A549 (cell line): ENCODE measurements around the gene PLPPR1. TPM values are rescaled to one million over a fixed set of nuclear protein-coding genes. Genes with fewer than 3 reads are reported as not detected.

Experiments
- ATAC-seq, 2 experiments: fragments of 200-7000 bp in 1 of 2; fragments of >200 bp in 1 of 2; cut with Nextera tagmentation in 1 of 2; cut with Tn5 transposase in 1 of 2; 3 replicates each; pipeline versions ENCODE4 v1.8.0 to v1.9.1; 2018 to 2020; ENCODE audit warnings: mild to moderate bottlenecking in 1 of 2, moderate library complexity in 1 of 2
- CTCF ChIA-PET: fragments of 300-600 bp; sonication (Branson Sonifier 250); formaldehyde crosslinking; extraction: SDS; loops from one replicate; lab custom pipeline; 2021; ENCODE audit warnings: antibody characterized with exemption, inconsistent platforms; lab: Yijun Ruan, JAX
- POLR2A ChIA-PET: fragments of 350-600 bp; formaldehyde crosslinking; extraction: SDS; loops from one replicate; lab custom pipeline; 2021; ENCODE audit warnings: antibody characterized with exemption, inconsistent platforms; lab: Yijun Ruan, JAX
- DNase-seq, 2 experiments: peaks; one replicate each; pipeline versions ENCODE4 v3.0.0 to v3.0.0-alpha.2; 2011 to 2016; ENCODE audit warnings: low read depth in 1 of 2, low spot score in 1 of 2
- FAIRE-seq: peaks from 2 replicates; lab custom pipeline; 2011; peaks lifted over from hg19 to GRCh38; lab: Jason Lieb, UNC
- H3K27ac ChIP-seq, 2 experiments: fragments of >200 bp; sonication (Bioruptor Twin); formaldehyde crosslinking; 3 replicates each; pipeline ENCODE4 v1.5.1; 2016 to 2017
- H3K4me1 ChIP-seq: fragments of >200 bp; sonication (Bioruptor Twin); formaldehyde crosslinking; 3 replicates; pipeline ENCODE4 v1.6.1; 2016
- H3K4me2 ChIP-seq: fragments of >200 bp; sonication (Bioruptor Twin); formaldehyde crosslinking; 3 replicates; pipeline ENCODE4 v1.6.1; 2016
- H3K4me3 ChIP-seq: fragments of >200 bp; sonication (Bioruptor Twin); formaldehyde crosslinking; 3 replicates; pipeline ENCODE4 v1.5.1; 2016
- H3K9me3 ChIP-seq: fragments of >200 bp; sonication (Bioruptor Twin); formaldehyde crosslinking; 3 replicates; pipeline ENCODE4 v1.6.1; 2016
- CBX8 ChIP-seq: fragments of 200-600 bp; sonication (generic); IDR thresholded peaks from 2 replicates; pipeline ENCODE4 v1.6.1; 2016
- CEBPB ChIP-seq, 2 experiments: fragments of >200 bp in 1 of 2; sonication (Bioruptor Twin) in 1 of 2; formaldehyde crosslinking in 1 of 2; IDR thresholded peaks; 2 replicates each; pipeline ENCODE4 v1.6.1; 2012 to 2016
- EHMT2 ChIP-seq: fragments of 200-600 bp; sonication (generic); IDR thresholded peaks from 2 replicates; pipeline ENCODE4 v1.6.1; 2016; ENCODE audit warnings: antibody characterized with exemption, low read depth, mild to moderate bottlenecking, moderate library complexity
- ESRRA ChIP-seq: fragments of 150-350 bp; IDR thresholded peaks from 2 replicates; pipeline ENCODE4 v1.6.1; 2014; ENCODE audit warnings: mild to moderate bottlenecking, low read length, borderline replicate concordance
- GATA3 ChIP-seq: IDR thresholded peaks from 2 replicates; pipeline ENCODE4 v1.6.1; 2012; ENCODE audit warnings: borderline replicate concordance
- HDAC2 ChIP-seq: fragments of 200-600 bp; sonication (generic); IDR thresholded peaks from 2 replicates; pipeline ENCODE4 v1.6.1; 2016
- HEYL ChIP-seq: fragments of 250-450 bp; sonication (Bioruptor Pico); IDR thresholded peaks from 2 replicates; pipeline ENCODE4 v1.8.0; 2021; ENCODE audit warnings: mild to moderate bottlenecking, moderate library complexity
- HOXB13 ChIP-seq: fragments of 250-450 bp; sonication (Bioruptor Pico); IDR thresholded peaks from 2 replicates; pipeline ENCODE4 v1.5.0; 2020; ENCODE audit warnings: low read depth, mild to moderate bottlenecking, moderate library complexity
- HOXB5 ChIP-seq: fragments of 250-450 bp; sonication (Bioruptor Pico); IDR thresholded peaks from 2 replicates; pipeline ENCODE4 v1.5.0; 2020; ENCODE audit warnings: mild to moderate bottlenecking, moderate library complexity
- JUN ChIP-seq, 2 experiments: fragments of >200 bp; sonication (Bioruptor Twin); formaldehyde crosslinking; IDR thresholded peaks; 2 replicates in 1 of 2; 3 replicates in 1 of 2; pipeline ENCODE4 v1.6.1; 2016 to 2017
- KDM1A ChIP-seq: fragments of 200-600 bp; sonication (generic); IDR thresholded peaks from 2 replicates; pipeline ENCODE4 v1.6.1; 2016; ENCODE audit warnings: low read depth, mild to moderate bottlenecking
- MAFK ChIP-seq: fragments of 450-650 bp; IDR thresholded peaks from 2 replicates; pipeline ENCODE4 v1.6.1; 2014; ENCODE audit not compliant: partially characterized antibody
- MAX ChIP-seq: IDR thresholded peaks from 2 replicates; pipeline ENCODE4 v1.6.1; 2012
- MAZ ChIP-seq: fragments of 150-350 bp; IDR thresholded peaks from 2 replicates; pipeline ENCODE4 v1.6.1; 2014; ENCODE audit warnings: antibody characterized with exemption, low read depth, low read length, borderline replicate concordance
- MYC ChIP-seq: IDR thresholded peaks from 2 replicates; pipeline ENCODE4 v1.6.1; 2012; ENCODE audit warnings: mild to moderate bottlenecking, inconsistent platforms, low read length, improper control_type of control experiment, borderline replicate concordance
- NPAS2 ChIP-seq: fragments of 250-450 bp; sonication (Bioruptor Pico); IDR thresholded peaks from 2 replicates; pipeline ENCODE4 v1.8.0; 2022; ENCODE audit warnings: mild to moderate bottlenecking, moderate library complexity, borderline replicate concordance
- POLR2A ChIP-seq: IDR thresholded peaks from 2 replicates; pipeline ENCODE4 v1.6.1; 2012; ENCODE audit warnings: mild to moderate bottlenecking, low read length
- RAD21 ChIP-seq, 2 experiments: fragments of >200 bp in 1 of 2; sonication (Bioruptor Twin) in 1 of 2; formaldehyde crosslinking in 1 of 2; IDR thresholded peaks in 1 of 2; conservative IDR thresholded peaks in 1 of 2; 2 replicates in 1 of 2; 3 replicates in 1 of 2; pipeline ENCODE4 v1.6.1; 2012 to 2018; ENCODE audit warnings: inconsistent platforms in 1 of 2
- RARB ChIP-seq: fragments of 250-450 bp; sonication (Bioruptor Pico); IDR thresholded peaks from 2 replicates; pipeline ENCODE4 v1.8.0; 2021; ENCODE audit warnings: mild to moderate bottlenecking, moderate library complexity
- RCOR1 ChIP-seq: fragments of 150-350 bp; IDR thresholded peaks from 2 replicates; pipeline ENCODE4 v1.6.1; 2014; ENCODE audit warnings: antibody characterized with exemption, low read length, low read depth
- REST ChIP-seq: fragments of 200-600 bp; sonication (generic); IDR thresholded peaks from 2 replicates; pipeline ENCODE4 v1.6.1; 2016; ENCODE audit warnings: antibody characterized with exemption, mild to moderate bottlenecking, moderate library complexity
- RFX5 ChIP-seq: fragments of 450-650 bp; IDR thresholded peaks from 2 replicates; pipeline ENCODE4 v1.7.1; 2014; ENCODE audit warnings: antibody characterized with exemption, mild to moderate bottlenecking, moderate library complexity
- SMC3 ChIP-seq: fragments of >200 bp; sonication (Bioruptor Twin); formaldehyde crosslinking; IDR thresholded peaks from 3 replicates; pipeline ENCODE4 v1.6.1; 2018; ENCODE audit warnings: inconsistent platforms
- TFCP2L1 ChIP-seq: fragments of 250-450 bp; sonication (Bioruptor Pico); IDR thresholded peaks from 2 replicates; pipeline ENCODE4 v1.5.0; 2021; ENCODE audit warnings: mild to moderate bottlenecking
- ZNF302 ChIP-seq: fragments of 250-450 bp; sonication (Bioruptor Pico); IDR thresholded peaks from 2 replicates; pipeline ENCODE4 v1.9.0; 2021; ENCODE audit warnings: inconsistent platforms, mild to moderate bottlenecking, moderate library complexity
- ZSCAN20 ChIP-seq: fragments of 250-450 bp; sonication (Bioruptor Pico); IDR thresholded peaks from 2 replicates; pipeline ENCODE4 v1.8.0; 2022; ENCODE audit warnings: mild to moderate bottlenecking, moderate library complexity
- WGBS: methylation state at CpG from one replicate; pipeline ENCODE4 v1.1.6; 2017; ENCODE audit errors: missing lambda C conversion rate; 5-methylcytosine and 5-hydroxymethylcytosine counted together
- polyA plus RNA-seq, 4 experiments: library from polyadenylated mRNA; depleted of rRNA in 3 of 4; stranded (reverse); fragments of >200 nt; fragmentation: RNase III in 1 of 4; extraction: RNeasy Plus Mini Kit Qiagen cat#74134 plus additional on column Dnase treatment in 1 of 4; gene quantifications; 2 replicates in 3 of 4; 3 replicates in 1 of 4; pipeline ENCODE4 v1.2.3, GENCODE V29; 2011 to 2017
- TF ChIP-seq, protein P1 (sequence below): fragments of 450-650 bp; IDR thresholded peaks from 2 replicates; pipeline ENCODE4 v1.6.1; 2014; ENCODE audit warnings: antibody characterized with exemption
- TF ChIP-seq, protein P2 (sequence below): fragments of >200 bp; sonication (Bioruptor Twin); formaldehyde crosslinking; IDR thresholded peaks from 3 replicates; pipeline ENCODE4 v1.5.1; 2016
- TF ChIP-seq, protein P3 (sequence below): IDR thresholded peaks from 2 replicates; pipeline ENCODE4 v1.6.1; 2012

Gene PLPPR1
- polyA plus RNA-seq, 2 of the 4 experiments (the other 2 are of a cell fraction), result 0.06 to 1.2 TPM

DNA sequence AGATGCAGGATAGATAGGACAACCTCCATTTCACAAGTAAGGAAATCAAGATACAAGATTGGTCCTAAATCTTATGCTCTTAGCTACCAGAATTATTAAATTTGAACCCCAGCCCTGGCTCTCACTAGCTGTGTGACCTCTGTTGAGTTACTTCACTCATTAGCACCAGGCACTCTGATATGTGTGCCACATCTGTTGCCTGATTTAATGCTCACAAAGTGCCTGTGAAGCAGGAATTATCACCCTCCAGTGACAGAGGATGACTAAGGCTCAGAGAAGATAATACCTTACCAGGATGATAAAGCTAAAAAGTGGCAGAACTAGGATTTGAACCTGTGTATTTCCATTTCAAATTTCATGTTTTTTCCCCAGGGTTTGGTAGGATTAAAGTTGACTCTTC is 110.0 kb downstream of the PLPPR1 start:
- Histone ChIP-seq H3K4me3 (no peak overlapping the region), H3K4me1 (no peaks in the 10 kb centered on the region), H3K4me2 (no peak overlapping the region), H3K9me3 (no peaks in the 10 kb centered on the region), H3K27ac (no peak overlapping the region)
- FAIRE-seq (no peak), ATAC-seq (no peak), DNase-seq (no peak)
- POLR2A ChIA-PET, result no interaction called here
- CTCF ChIA-PET, result interaction anchor here (0.9 to 1.9 kb wide), 2 partner anchors 8 to 19 kb away, joined by 3 to 6 read pairs; no protein-coding TSS in a partner anchor
- TF ChIP-seq RAD21 (conservative IDR thresholded peaks at IDR 0.05 in 1 of 2, IDR thresholded peaks at IDR 0.05 in 1 of 2) (no peak), CEBPB (IDR thresholded peaks at IDR 0.05) (no peak), ESRRA (no peak), HOXB13 (CRISPR knock-in tag) (no peak), RFX5 (no peak), EHMT2 (no peak), HDAC2 (no peak), MYC (no peak), HEYL (no peak), NPAS2 (no peak), CBX8 (no peak), ZSCAN20 (CRISPR knock-in tag) (no peak), RCOR1 (no peak), GATA3 (no peak), SMC3 (no peak), MAX (no peak), MAFK (no peak)
- TF ChIP-seq, protein P1, sequence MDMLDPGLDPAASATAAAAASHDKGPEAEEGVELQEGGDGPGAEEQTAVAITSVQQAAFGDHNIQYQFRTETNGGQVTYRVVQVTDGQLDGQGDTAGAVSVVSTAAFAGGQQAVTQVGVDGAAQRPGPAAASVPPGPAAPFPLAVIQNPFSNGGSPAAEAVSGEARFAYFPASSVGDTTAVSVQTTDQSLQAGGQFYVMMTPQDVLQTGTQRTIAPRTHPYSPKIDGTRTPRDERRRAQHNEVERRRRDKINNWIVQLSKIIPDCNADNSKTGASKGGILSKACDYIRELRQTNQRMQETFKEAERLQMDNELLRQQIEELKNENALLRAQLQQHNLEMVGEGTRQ, result no peak
- TF ChIP-seq, protein P2, sequence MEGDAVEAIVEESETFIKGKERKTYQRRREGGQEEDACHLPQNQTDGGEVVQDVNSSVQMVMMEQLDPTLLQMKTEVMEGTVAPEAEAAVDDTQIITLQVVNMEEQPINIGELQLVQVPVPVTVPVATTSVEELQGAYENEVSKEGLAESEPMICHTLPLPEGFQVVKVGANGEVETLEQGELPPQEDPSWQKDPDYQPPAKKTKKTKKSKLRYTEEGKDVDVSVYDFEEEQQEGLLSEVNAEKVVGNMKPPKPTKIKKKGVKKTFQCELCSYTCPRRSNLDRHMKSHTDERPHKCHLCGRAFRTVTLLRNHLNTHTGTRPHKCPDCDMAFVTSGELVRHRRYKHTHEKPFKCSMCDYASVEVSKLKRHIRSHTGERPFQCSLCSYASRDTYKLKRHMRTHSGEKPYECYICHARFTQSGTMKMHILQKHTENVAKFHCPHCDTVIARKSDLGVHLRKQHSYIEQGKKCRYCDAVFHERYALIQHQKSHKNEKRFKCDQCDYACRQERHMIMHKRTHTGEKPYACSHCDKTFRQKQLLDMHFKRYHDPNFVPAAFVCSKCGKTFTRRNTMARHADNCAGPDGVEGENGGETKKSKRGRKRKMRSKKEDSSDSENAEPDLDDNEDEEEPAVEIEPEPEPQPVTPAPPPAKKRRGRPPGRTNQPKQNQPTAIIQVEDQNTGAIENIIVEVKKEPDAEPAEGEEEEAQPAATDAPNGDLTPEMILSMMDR, result no peak

DNA sequence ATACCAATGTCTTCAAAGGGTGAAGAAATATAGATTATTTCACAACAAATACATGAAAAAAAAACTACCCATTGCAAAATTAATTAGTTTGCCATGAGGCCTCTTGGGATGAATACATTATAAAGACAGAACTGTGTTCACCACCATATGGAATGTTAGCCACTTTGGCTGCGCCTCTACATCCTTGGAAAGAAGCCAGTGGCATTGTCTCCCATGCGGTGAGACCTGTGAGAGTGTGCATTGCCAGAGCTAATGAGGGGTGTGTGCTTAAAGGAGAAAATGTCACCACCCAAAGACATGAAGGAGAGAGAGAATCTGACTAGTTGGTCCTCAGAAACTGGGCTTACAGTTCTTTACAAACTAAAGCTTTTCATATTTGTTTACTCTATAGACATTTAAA is 110.6 kb downstream of the PLPPR1 start:
- no peak overlapping the region for H3K27ac ChIP-seq
- H3K4me3 ChIP-seq, result no peak overlapping the region
- FAIRE-seq, result no peak
- H3K4me1 ChIP-seq, result no peaks in the 10 kb centered on the region
- 36% methylated on average over 2 of the region's 2 CpGs for whole genome bisulfite sequencing
- no peak for ATAC-seq
- DNase-seq, result no peak
- H3K4me2 ChIP-seq, result no peak overlapping the region
- H3K9me3 ChIP-seq, result no peaks in the 10 kb centered on the region
- ChIA-PET POLR2A (no interaction called here), CTCF (interaction anchor here (0.9 to 1.9 kb wide), 2 partner anchors 9 to 20 kb away, joined by 3 to 6 read pairs; no protein-coding TSS in a partner anchor)
- TF ChIP-seq, protein P3, sequence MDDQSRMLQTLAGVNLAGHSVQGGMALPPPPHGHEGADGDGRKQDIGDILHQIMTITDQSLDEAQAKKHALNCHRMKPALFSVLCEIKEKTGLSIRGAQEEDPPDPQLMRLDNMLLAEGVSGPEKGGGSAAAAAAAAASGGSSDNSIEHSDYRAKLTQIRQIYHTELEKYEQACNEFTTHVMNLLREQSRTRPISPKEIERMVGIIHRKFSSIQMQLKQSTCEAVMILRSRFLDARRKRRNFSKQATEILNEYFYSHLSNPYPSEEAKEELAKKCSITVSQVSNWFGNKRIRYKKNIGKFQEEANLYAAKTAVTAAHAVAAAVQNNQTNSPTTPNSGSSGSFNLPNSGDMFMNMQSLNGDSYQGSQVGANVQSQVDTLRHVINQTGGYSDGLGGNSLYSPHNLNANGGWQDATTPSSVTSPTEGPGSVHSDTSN, result no peak

GRCh38 chr9:101140764-101141163 is 112.2 kb downstream of the PLPPR1 start:
- Histone ChIP-seq H3K4me3 (no peak overlapping the region), H3K9me3 (no peaks in the 10 kb centered on the region), H3K27ac (no peak overlapping the region), H3K4me1 (no peaks in the 10 kb centered on the region), H3K4me2 (no peak overlapping the region)
- TF ChIP-seq NPAS2, result no peak
- TF ChIP-seq JUN (IDR thresholded peaks at IDR 0.05), result no peak
- no peak for TF ChIP-seq POLR2A
- TF ChIP-seq RARB (CRISPR knock-in tag), result no peak
- TF ChIP-seq KDM1A, result no peak
- TF ChIP-seq RAD21 (conservative IDR thresholded peaks at IDR 0.05 in 1 of 2, IDR thresholded peaks at IDR 0.05 in 1 of 2), result no peak
- TF ChIP-seq HDAC2, result no peak
- no peak for TF ChIP-seq REST
- no peak for TF ChIP-seq HOXB5 (CRISPR knock-in tag)
- no peak for TF ChIP-seq MAZ
- no peak for TF ChIP-seq ESRRA
- no peak for TF ChIP-seq RCOR1
- no peak for TF ChIP-seq ZNF302
- TF ChIP-seq EHMT2, result no peak
- TF ChIP-seq TFCP2L1, result no peak
- ATAC-seq (no peak), DNase-seq (no peak), FAIRE-seq (no peak)
- ChIA-PET CTCF (no interaction called here), POLR2A (no interaction called here)
- 28% methylated on average over 4 of the region's 4 CpGs for WGBS
